Left hindlimb (tissue), 1 donor: ENCODE measurements around the gene C14orf119.

ENCODE experiments used
- DNase-seq: peaks from one replicate; pipeline ENCODE4 v3.0.0-alpha.2; 2018

Gene C14orf119

DNA sequence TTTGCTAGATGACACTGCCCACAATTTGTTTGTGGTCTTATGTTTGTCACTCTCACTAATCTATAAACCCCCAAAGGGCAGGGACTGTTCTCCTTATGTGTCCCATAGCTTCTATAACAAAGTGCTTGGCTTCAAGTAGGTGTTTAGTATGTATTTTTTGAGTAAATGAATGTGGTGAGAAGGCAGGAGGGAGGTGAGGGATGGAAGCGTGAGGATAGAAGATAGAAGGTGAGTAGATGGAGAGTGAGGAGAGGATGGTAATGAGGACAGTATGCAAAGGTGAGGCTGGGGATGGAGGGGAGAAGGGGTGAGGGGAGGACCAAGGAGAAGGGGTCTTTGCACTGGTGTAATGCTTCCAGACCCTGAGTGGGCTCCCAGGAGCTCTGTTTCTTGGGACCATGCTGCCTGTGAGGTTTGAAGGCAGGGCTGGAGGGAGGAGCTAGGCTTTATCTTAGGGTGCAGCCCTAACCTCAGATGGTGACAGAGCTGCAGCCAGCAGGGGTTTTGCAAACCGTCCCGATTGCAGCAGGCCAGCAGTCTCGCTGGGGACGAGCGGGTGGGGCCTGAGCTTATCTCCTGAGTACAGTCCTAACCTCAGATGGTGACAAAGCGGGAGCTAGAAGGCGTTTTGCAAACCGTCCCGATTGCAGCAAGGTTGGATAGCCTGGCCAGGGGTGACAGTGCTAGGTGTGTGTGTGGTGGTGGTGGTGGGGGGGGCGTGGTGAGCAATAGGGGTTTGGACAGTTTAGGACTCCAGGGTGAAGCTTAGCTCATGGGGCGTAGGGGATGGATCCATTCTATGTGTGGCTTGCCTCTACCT is 17.3 kb downstream of the C14orf119 start:
- no peak for DNase-seq

DNA sequence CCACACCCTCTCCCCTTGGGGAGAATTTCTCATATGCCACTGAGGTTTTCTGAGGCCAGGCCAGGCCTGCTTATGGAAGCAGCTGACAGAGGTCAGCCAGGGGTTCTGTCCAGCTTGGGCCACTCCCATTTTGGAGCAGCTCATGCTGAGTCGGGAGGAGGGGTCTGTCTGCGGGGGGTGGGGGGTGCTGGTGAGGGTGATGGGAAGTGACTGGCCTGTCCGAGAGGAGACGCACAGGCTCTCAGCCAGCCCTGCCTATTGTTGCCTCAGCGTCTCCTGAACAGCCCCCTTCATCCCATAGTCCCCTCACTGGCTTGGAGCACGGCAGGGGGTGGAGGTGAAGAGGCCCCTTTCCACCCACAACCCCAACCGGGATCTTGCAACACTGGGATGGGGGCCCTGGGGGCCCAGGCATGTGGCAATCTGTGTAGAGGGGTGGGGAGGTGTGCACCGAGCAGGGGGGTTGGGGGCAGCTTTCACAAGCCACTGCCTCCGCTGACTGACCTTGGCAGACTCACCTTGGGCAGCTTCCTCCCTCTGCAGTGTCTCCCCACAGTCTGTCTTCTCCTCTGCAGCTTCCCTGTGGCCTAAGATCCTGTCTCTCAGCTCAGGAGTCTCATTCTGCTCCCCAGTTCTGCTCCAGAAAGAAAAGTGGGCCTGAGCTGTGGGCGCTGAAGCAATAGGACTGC is 18.3 kb downstream of the C14orf119 start:
- no peak for DNase-seq

DNA sequence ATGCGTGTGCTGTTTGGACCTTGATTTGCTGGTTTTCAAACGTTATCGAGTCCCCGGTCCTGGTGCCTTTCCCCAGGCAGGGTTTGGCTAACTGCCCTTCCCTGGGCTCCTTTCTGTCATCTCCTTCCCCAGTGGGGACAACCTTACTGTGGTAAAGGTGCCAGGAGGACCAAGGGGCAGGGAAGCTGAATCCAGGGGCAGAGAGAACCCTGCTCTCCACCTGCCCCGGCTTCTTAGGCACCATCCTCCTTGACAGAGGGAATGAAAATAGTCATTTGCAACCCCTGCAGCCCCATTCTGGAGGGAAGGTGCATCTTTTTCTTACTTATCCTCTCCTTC is 18.8 kb downstream of the C14orf119 start:
- DNase-seq: no peak

DNA sequence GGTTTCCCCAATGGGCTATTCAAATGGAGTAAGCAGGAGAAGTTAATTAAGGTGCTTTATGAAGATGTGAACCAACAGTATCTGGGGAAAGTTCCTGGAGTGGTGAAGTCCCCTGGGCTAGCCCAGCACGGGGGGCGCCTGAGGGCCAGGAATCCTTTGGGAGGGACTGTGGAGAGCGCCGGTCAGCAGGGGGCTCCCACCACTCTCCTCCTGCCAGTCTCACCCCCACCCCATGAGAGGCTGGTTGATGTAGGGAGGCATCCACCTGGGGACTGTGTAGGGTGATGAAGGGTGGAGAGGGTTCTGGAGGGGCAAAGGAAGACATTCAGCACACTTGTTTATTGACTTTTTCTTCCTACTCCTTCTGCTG is 19.3 kb downstream of the C14orf119 start:
- DNase-seq: no peak

DNA sequence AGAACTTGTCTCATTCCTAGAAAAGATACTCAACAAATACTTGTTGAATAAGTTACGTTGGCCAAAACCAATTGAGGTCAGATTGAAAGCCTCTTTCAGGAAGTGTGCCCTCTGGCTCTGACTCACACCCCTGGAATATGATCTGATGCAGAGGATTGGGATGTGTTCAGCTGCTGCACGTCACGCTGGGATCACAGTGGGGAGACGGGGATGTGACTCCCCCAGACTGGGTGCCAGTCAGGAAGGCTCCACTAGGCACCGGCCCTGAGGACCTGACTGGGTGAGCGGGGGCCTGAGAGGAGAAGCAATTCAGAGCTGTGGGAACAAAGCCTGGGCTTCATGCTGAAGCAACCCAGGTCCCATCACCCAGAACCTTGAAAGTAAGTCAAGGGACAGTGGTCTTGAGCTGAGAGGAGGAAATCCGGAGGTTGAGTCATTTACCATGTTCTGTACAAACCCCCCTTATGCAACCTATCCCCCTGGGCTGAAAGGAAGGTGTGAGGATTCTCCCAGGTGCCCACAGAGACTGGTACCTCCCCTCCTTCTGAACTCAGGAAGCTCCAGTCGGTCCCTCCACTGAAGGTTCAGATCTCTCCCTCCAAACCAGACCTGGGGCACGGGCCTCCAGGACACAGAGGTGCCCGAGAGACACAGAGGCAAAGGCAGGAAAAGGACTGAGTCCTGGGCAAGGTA is 19.9 kb downstream of the C14orf119 start:
- DNase-seq: no peak

DNA sequence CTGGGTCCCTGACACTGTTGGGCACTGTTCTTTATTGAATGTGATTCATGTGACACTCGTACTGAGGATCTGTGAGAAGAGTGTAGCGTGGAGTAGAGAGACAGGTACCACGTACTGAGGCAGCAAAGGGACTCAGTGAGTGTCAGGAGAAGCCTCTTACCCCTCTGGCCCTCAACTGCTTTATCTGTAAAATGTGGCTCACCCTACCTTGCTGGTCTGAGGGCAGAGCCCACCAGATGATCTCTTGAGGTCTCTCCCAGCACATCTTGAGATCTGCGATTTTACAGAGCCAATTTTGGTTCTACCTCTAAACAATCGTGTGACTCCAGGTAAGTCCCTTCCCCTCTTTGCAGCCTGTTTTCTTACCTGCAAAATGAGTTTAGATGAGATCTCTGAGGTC is 20.6 kb downstream of the C14orf119 start:
- no peak for DNase-seq

DNA sequence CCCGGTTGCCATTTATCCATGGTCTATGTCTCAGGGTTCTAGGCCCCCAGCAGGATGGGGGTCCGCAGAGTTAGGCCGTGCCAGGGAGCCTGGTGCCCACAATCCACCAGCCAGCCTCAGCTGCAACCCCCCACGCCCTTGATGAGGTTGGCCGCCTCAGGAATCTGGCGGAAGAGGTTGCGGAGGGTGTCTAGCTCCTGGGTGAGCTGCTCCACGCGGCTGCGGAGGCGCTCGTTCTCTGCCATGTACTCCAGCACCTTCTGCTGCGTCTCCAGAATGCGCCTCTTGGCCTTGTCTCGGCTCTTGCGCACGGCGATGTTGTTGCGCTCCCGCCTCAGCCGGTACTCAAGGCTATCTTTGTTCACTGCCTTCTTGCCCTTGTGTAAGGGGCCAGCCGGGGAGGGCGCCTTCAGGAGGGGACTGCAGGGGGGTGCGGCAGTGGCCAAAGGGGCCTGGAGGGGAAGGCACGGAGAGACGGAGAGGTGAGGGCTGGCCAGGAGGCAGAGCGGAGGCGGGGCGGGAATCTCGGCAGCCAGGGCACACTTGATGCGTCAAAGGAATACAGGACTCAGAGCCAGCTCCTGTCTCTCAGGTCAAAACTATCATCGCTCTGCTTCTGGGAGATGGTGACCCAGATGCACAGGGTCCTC is 22.2 kb downstream of the C14orf119 start:
- DNase-seq: no peak

DNA sequence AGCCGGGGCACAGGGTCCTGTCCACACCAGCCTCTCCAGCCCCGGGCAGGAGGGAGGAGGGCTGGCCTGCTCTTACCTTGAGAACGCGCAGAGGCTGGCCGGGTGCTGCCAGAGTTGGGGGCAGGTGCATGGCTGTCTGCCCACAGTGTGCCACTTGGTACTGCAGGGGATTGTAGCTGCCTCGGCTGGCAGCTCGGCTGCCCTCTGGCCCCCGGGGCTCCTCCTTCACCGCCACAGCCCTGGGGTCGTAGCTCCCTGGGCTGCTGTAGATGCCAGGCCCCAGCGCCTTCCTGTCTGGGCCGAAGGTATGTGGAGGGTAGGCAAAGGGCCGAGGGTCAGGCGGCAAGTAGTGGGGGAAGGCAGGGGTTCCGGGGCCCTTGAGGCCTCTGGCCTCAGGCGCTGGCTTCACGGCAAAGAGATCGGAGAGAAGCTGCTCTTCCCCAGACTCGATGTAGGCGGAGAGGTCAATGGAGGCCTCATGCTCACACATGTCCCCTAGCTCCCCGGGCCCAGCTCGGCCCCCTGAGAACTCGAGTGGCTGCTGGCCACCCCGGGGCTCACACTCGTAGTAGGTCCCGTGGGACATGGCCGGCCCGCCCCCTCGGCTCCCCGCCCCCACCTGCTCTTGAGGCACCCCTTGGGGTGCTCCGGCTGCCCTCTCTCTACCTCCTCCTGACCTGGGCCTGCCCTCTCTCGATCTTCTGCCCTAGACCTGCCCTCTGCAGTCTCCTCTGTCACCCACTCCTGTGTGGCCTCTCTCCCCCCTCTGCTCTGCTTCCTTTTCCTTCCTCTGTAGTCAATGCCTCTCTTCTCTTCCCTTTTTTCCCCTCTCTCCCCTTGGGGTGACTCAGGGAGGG is 23.4 kb downstream of the C14orf119 start, which contains the start of gene CEBPE:
Gene CEBPE, minus strand, starts transcription at position 750 of the 857 bp plus-strand sequence. Its CDS starts 164 bp downstream, at position 586.
- no peak for DNase-seq

DNA sequence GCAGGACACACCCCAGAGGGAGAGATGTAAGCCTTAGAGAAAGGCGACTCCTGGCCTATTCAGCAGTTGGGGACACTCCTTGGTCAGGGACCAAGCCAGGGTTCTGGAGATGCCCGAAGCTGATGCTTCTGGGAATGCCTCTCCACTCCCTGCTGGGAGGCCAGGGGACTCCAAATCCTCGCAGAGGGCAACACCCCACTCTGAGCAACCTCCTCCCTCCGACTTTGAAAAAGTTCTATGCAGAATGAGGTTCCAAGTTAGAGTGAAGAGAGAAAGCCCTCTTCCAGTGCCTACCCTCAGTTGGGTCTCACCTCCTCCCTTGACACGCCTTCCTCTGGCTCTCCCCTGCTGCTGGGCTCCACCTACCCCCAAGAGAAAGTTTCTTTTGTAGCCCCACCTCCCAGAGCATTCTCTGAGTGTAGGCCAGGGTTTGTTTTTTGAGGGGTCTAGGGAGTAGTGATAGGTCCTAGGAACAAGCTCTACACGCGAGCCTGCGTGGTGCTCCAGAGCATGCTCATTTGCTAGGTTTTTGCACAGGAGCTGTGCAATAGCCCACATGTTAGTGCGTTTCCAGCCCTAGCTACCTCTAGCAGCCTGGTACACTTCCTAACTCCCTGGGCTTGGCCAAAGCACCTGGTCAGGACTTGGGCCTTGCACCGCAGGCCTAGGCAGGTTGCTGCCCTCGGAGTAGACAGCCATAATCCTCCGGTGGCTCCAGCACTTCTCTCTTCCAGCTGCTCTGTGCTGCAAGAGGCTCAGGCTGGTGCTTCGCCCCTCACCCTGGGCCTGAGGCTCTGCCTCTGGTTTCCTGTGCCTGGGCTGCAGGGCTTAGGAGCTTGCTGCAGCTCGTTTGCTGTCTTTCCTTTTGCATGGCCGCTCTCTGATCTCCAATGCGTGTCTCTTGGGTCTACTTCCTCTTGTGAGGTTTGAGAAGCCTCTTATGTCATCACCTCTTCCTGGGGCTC is 24.3 kb downstream of the C14orf119 start:
- DNase-seq: no peak

DNA sequence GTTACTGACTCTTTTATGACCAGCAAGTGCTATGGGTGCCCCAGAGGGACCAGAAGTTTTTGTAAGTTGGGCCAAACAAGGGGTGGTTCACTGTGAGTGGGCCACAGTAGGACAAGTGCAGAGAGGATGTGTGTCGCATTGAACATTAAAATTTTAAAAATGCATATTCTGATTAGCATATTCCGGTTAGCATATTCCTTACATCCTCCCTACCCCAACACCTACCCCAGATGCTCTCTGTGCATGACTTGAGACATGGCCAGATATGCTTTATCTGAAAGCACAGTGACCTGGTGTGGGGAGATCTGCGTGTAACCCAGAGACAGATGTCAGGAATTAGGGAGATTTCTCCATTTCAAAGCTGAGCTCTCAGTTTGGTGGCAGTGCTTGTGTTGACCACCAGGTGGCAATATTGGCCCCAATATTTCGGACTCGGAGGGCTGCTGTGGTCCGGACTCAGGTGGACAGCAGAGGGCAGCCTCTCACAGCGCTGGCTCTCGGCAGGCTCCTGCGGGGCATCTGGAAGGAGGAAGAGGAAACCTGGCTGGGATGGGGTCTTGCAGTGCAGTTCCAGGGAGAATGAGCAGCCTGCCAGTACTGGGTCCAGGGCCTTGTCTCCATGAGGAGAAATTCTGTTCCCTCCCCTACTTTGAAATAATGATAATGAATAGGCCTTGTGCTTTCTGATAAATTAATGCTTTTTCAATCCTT is 25.4 kb downstream of the C14orf119 start:
- DNase-seq: peak; percentile 90

DNA sequence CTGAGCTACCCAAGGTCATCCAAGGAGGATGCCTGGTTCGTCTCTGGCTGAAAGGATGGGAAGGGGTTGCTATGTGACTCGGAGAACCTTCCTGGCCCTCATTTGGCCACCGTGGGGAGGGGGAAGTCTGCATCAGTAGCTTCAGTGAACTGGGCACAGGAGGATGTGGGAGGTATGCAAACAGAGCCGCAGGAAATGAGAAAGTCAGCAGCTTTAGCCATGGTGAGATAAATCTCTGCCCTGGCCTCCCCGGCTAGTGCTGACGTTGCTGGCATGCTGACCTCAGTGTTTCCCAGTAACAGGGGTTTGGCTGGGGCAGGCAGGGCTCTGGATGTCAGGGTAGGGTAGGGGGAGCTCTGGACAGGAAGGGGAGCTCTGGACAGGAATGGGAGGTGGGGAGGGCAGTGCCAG is 26.1 kb downstream of the C14orf119 start:
- peak; percentile 54 for DNase-seq

DNA sequence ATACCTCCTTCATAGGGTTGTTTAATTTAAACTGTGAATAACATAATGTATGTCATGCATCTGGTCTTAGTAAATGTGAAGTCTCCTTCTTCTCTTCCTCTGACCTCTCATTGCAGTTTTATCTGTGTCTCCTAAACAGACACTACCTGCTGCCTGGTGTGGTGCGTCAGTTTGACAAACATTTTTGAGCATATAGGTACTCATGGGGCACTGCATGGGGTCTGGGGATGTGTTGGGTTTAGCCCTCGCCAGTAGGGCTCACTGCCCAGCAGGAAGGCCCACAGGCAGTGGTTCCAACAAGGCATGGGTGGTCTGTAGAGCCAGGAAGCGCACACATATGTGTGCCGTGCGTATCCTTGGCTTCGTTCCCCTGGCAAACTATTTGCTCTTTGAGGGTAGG is 26.8 kb downstream of the C14orf119 start:
- DNase-seq: no peak

DNA sequence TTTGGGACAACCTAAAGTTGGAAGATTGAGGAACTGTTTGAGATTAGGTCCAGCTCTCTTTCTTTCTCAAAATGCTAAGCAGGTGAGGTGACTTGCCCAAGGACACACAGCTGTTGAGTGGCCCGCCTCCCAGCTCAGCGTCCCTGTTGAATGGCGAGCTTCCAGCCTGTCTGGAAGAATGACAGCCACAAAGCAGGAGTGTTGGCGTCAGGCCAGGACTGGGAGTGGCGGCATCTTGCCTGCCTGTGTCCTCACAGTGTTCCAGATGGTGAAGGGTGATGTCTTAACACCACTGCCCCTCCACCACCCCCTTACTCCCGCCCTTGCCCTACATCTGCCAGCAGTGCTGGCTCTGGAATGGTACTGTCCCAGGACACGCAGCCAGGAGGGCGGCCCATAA is 28.1 kb downstream of the C14orf119 start:
- DNase-seq: no peak

DNA sequence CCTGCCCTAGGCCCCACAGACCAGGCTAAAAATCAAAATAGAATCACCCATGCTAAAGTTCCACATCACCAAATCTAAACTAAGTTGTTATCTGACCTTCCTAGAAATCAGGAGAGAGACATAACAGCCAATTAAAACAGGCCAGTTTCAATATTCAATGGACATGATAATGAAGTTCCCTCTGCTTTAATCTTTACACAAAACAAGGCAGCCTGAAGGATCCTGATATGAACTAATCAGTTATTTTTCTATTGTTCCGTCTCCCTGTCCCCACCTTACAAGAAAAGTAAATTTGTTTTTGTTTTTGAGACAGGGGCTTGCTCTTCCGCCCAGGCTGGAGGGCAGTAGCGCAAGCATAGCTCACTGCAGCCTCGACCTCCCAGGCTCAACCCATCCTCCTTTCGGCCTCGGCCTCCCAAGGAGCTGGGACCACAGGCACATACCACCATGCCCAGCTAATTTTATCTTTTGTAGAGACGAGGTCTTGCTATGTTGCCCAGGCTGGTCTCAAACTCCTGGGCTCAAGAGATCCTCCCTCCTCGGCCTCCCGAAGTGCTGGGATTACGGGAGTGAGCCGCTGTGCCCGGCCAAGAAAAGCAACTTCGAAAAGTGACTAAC is 29.1 kb downstream of the C14orf119 start:
- no peak for DNase-seq

DNA sequence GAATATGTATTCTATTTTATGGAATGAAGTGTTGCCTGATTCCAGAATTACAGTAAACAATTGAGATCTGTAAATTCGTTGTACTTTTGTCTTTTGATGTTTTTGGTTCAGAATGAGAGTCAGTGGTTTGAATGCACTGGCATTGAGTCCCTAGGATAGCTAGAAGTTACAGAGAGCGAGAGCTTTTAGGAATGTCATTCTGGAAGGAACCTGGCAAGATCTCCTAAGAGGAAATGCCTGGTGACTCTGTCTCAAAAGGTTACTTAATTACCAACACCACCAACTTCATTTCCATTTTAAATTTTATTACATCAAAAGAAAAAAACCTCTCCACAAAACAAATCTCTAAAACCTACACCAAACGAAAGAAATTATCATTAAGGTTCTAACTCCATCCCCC is 29.7 kb downstream of the C14orf119 start:
- DNase-seq: no peak

DNA sequence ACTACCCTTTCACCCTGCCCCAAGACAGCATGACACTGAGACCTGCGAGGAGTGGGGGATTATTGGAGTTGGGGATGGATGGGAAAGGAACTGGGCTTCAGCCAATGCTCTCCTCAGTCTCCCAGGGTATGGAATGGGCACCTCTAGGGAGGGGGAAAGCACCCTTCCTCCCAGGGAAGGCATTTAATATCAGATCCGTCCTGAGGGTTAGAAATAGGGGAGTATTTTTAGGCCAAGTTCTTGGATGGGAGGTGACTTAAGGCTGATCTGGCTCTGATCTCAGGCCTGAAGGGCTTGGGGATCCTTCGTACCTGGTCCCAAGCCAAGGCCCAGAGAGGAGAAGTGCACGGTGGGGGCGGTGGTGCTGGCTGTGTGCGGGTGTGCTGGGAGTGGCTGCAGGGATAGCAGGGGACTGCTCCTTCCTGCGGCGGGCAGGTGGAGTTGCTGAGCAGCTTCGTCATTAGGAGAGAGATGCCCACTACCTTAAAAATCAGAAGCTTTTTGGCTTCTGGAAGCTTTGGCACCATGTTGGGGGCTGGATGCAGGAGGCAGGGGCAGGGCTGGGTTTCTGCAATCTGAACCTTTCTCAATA is 30.7 kb downstream of the C14orf119 start:
- DNase-seq: no peak

DNA sequence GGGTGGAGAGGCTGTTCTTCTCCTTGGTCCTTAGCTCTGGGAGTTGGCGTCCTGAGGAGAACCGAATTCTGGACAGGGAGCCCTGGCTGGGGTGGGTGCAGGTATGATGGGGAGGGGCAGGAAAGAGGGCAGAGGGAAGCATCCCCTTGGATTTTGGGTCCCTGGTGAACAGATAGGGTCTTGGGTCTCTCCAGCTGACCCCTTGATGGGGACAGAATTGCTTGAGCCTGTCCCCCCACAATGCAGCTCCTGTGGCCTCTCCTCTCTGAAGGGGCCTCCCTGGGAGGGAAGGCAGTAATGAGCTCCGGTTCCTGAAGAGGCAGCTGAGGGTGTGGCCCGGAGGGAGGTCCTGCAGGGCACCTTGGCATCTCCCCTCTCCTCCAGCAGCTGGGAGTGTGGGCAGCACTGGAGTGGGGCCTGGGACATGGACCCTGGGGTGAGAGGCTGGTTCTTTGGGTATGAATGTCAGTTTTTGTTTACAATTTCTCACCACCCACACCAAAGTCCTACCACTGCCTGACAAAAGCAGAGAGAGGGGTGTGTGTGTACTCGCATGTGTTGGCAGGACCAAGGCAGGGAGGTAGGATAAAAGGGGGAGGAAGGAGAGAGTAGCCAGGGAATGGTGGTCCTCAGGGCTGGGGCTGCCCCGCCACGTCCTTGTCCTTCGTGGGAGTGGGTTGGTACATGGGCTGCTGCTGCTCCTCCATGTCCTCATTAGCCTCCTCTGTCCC is 31.4 kb downstream of the C14orf119 start:
- no peak for DNase-seq

DNA sequence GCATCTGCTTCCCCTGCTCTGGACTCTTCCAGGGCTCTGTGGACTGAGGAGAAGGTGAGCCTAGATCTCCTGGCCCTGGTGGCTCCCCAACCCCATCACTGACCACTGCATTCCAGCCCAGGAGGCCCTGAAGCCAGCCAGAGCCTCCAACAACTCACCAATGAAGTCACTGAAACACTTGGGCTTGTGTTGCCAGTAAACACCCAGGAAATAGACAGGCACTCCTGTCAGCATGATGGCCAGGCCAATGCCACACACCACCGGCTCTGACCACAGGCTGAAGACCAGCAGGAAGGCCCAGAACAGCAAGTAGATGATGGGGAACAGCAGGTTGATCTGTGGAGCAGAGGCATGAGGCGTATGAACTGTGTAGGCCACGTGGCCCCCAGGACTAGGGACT is 32.6 kb downstream of the C14orf119 start:
- no peak for DNase-seq
